Loucy (cell line): Measurements from ENCODE around the gene GNPTAB.

Experiments
- EZH2phosphoT487 ChIP-seq: fragments of 200-600 bp; IDR thresholded peaks from 2 replicates; pipeline ENCODE4 v1.6.1; 2018; ENCODE audit warnings: antibody characterized with exemption, mild to moderate bottlenecking, moderate library complexity, borderline replicate concordance
- TF ChIP-seq, protein P1 (sequence below): fragments of 200-600 bp; sonication (generic); conservative IDR thresholded peaks from 2 replicates; pipeline ENCODE4 v1.5.1; 2014; ENCODE audit warnings: mild to moderate bottlenecking, antibody characterized with exemption, low read length

DNA sequence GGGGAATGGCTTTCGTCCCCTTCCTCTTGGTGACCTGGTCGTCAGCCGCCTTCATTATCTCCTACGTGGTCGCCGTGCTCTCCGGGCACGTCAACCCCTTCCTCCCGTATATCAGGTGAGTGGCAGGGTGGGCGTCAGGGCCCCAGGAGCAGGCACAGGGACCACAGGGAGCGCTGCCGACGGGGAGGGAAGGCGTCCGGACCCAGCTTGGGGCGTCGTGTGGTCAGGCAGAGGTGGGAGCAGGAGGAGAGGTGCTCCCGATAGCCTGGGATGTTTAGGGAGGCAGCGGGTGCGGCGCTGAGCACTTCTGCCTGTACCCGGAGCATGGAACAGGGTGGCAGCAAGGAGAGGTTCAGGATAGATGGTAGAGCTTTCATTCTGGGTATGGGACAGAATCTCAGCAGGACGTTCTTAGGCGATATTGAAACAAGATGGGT lies 47.1 kb upstream of the GNPTAB start:
- TF ChIP-seq, protein P1, sequence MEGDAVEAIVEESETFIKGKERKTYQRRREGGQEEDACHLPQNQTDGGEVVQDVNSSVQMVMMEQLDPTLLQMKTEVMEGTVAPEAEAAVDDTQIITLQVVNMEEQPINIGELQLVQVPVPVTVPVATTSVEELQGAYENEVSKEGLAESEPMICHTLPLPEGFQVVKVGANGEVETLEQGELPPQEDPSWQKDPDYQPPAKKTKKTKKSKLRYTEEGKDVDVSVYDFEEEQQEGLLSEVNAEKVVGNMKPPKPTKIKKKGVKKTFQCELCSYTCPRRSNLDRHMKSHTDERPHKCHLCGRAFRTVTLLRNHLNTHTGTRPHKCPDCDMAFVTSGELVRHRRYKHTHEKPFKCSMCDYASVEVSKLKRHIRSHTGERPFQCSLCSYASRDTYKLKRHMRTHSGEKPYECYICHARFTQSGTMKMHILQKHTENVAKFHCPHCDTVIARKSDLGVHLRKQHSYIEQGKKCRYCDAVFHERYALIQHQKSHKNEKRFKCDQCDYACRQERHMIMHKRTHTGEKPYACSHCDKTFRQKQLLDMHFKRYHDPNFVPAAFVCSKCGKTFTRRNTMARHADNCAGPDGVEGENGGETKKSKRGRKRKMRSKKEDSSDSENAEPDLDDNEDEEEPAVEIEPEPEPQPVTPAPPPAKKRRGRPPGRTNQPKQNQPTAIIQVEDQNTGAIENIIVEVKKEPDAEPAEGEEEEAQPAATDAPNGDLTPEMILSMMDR, result no peak
- no peak for TF ChIP-seq EZH2phosphoT487
